NCI-H2171 (cell line): ENCODE data around the gene CUL7.
A peak's percentile ranks its signal among the peaks of the same experiment; 100 is the strongest.
"Not testable (repeated sequence)": the region's sequence is repeated elsewhere in the genome, so short reads cannot be mapped to it uniquely, and the experiment has no call there.

Source experiments
- DNase-seq: peaks from one replicate; lab custom pipeline; 2025; lab: John Stamatoyannopoulos, UW

The CUL7 gene

DNA sequence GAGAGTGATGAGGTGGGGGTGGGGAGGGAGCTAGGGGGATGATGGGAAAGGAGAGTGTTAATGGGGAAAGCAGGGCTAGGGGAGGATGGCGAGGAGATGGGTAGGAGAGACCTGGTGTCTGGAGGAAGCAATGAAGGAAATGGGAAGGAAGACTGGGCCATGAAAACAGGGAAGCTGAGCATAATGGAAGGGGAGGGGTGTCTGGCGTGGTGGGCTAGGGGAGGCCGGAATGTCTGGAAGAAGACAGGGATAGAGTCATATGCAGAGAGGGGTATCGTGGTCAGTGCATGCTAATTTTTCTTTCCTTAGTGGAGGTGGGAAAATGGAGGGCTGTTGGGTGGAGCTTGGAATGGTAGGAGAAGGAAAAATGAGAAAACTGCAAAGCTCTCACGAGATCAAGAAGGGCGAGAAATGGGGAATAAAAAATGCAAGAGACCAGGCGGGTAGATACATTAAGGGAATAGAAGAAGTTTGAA, 39.2 kb downstream of the CUL7 start:
- DNase-seq, result no peak

GRCh38 chr6:43013843-43014433, 39.7 kb downstream of the CUL7 start, which contains the start of the genes KLHDC3 and MEA1:
Gene KLHDC3 (plus strand): TSS chr6:43014249. CDS start chr6:43017193, 2,944 bp downstream.
Gene MEA1 (minus strand): TSS chr6:43013946. CDS start chr6:43013813, 133 bp downstream.
- DNase-seq, result peak; percentile 99

DNA sequence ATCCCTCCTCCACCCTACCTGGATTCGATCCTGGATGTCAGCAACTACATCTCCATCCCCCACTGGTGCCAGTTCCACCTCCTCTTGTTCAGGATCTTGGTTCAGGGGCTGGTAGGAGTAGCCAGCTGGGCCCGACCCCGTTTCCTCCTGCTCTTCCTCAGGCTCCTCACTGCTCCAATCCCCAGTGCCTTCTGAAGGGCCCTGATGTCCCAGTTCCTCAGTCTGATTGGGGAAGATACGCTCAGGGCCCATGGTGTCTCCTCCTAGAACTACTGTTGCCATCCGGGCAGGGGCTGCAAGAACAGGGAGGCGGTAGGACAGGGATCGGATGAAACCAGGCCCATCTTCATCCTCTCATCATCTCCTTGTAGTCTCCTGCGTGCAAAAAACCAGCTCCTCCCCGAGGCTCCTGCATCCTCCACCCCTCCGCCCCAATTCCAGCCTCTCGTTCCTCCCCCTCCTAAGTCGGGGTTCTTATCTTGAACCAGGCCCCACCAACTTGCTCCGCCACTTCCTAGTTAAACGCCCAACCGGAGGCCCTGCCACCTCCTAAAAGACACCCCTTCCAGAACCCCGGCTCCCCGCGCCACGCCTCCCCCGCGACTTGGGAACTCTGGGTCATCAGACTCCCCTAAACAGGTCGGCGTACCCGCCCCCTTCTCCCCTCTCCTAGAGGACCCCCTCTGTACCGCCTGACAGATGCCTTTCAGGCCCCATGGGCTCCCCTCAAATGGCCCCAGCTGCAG, 40.4 kb downstream of the CUL7 start:
- DNase-seq, result no peak

DNA sequence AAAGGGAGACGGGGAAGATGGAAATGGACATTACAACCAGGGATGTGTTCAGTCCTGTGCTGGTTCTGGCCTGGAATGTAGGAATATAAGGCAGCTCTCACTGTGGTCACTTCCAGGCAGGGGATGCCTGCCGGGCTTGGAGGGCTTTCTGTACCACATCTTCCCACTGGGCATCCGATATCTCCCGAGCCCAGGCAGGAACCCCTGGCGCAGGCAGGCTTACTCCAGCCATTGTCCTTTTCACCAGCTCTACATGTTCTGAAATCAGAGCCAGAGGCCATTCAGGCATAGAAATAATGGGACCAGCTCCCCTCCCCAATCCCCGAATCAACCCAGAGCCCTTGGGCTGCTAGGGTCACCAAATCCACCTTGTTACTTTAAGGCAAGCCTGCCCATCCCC, 41.3 kb downstream of the CUL7 start:
- DNase-seq, result no peak

GRCh38 chr6:43011207-43011606, 42.4 kb downstream of the CUL7 start:
- no peak for DNase-seq

DNA sequence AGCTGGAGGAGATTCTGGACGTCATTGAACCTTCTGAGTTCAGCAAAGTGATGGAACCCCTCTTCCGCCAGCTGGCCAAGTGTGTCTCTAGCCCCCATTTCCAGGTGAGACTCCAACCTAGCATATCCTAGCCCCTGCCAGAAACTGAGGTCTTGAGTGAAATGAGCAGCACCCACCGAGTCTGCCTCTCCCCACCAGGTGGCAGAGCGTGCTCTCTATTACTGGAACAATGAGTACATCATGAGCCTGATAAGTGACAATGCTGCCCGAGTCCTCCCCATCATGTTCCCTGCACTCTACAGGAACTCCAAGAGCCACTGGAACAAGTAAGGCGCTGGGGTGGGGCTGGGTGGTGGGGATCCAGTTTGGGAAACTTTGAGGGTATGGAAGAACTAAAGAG, 44.5 kb downstream of the CUL7 start:
- DNase-seq, result peak; percentile 20

DNA sequence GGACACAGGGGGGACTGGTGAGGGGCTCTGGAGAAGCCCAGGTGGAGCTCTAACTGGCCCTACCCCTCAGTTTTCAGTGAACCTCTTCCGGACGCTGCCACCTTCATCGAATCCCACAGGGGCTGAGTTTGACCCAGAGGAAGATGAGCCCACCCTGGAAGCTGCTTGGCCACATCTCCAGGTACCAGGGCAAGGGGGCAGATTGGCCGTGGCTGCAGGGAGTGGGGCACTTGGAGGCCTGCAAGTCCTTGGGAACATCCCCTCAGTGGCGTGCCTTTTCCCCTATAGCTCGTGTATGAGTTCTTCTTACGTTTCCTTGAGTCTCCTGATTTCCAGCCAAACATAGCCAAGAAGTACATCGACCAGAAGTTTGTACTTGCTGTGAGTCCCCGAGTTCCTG, 46.5 kb downstream of the CUL7 start:
- no peak for DNase-seq

DNA sequence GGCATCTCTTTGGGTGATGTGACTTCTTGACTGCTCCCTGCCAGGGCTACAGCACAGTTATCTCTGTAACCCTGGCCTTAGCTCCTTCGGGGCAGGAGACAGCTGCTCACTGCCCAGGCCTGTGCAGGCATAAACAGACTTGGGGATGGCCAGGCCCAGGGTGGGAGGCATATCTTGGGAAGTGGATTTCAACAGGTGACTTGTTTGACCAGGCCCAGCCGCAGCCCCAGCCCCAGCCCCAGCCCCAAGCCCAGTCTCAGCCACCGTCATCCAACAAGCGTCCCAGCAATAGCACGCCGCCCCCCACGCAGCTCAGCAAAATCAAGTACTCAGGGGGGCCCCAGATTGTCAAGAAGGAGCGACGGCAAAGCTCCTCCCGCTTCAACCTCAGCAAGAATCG, 47.4 kb downstream of the CUL7 start:
- no peak for DNase-seq

GRCh38 chr6:43005844-43006243, 47.8 kb downstream of the CUL7 start:
- no peak for DNase-seq

DNA sequence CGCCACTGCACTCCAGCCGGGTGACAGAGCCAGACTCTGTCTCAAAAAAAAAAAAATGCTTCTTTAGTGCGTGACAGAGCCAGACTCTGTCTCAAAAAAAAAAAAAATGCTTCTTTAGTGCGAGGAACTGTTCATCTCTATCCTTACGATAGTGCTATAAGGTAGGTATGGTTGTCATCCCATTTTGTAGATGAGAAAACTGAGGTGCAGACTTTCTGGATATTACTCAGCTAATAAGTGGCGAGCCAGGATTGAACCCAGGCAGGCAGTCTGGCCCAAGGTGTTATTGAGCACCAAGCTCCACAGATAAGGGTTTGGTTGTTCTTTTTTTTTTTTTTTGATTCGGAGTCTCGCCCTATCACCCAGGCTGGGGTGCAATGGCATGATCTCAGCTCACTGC, 51.8 kb downstream of the CUL7 start:
- DNase-seq, result no peak

DNA sequence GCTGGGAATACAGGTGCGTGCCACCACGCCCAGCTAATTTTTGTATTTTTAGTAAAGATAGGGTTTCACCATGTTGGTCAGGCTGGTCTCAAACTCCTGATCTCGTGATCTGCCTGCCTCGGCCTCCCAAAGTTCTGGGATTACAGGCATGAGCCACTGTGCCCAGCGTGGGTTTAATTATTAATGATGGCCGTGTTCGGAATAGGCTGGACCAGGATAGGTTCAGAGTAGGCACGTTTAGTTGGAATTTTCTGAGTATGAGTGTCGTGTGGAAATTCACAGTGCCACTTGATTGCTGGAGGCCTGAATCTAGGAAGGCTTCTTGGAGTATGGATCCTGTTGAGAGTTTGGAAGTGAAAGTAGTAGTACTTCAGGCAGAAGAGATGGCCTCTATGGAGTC, 55.4 kb downstream of the CUL7 start:
- DNase-seq, result not testable (repeated sequence)

GRCh38 chr6:42996513-42996912, 57.1 kb downstream of the CUL7 start:
- no peak for DNase-seq

- no peak for DNase-seq
Measured at GRCh38 chr6:42993445-42993844, 60.2 kb downstream of the CUL7 start.

- DNase-seq, result no peak
Measured at GRCh38 chr6:42989923-42990322, 63.7 kb downstream of the CUL7 start.

DNA sequence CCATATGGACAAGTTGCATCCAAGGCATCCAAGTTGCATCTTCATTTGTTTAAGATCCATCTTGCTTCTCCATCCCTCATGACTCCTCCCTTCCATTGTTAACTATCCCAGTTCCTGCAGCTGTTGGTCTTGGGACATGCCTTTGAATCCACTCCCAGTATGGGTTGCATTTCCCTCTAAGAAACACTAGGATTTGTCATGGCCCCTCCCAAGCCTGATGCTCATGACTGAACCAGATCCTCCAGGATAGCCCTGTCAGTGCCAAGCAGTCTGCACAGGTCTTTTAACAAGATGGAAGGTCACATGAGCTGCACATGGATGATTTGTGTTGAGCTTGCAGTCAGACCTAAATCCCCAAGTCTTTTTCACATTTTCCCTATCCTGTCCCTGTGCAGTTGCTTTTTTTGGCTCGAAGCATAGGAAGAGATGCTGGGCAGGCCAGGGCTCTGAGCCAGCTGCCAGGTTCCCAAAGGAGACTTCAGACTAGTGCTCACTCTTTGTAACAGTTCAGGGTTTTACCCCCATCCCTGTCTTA, 65.1 kb downstream of the CUL7 start:
- DNase-seq, result no peak
